ENCODE measurements around the gene SPTBN1.

The SPTBN1 gene

GRCh38 chr2:54549917-54550518, 93.9 kb downstream of the SPTBN1 start:
- H3K4me3 ChIP-seq (ENCODE audit: low read depth, low read length): no peak overlapping the region

GRCh38 chr2:54550547-54550946, 94.4 kb downstream of the SPTBN1 start:
- no peak overlapping the region for H3K4me3 ChIP-seq (ENCODE audit: low read depth, low read length)

- H3K4me3 ChIP-seq (ENCODE audit: low read depth, low read length): no peak overlapping the region
Observed at GRCh38 chr2:54551123-54551756, 95.1 kb downstream of the SPTBN1 start.

- H3K4me3 ChIP-seq (ENCODE audit: low read depth, low read length): no peak overlapping the region
Observed at GRCh38 chr2:54553075-54553474, 96.9 kb downstream of the SPTBN1 start.

GRCh38 chr2:54553775-54554174, 97.6 kb downstream of the SPTBN1 start:
- no peak overlapping the region for H3K4me3 ChIP-seq (ENCODE audit: low read depth, low read length)

- H3K4me3 ChIP-seq (ENCODE audit: low read depth, low read length): no peak overlapping the region
Observed at GRCh38 chr2:54555318-54555837, 99.3 kb downstream of the SPTBN1 start.

GRCh38 chr2:54556621-54557121, 100.5 kb downstream of the SPTBN1 start:
- no peak overlapping the region for H3K4me3 ChIP-seq (ENCODE audit: low read depth, low read length)

GRCh38 chr2:54557211-54557600, 101.1 kb downstream of the SPTBN1 start:
- peak overlapping the region; percentile 54 for H3K4me3 ChIP-seq (ENCODE audit: low read depth, low read length)

- H3K4me3 ChIP-seq (ENCODE audit: low read depth, low read length): peak overlapping the region; percentile 54
Observed at GRCh38 chr2:54557601-54558187, 101.6 kb downstream of the SPTBN1 start.

- H3K4me3 ChIP-seq (ENCODE audit: low read depth, low read length): peak overlapping the region; percentile 54
Observed at GRCh38 chr2:54558188-54559005, 102.3 kb downstream of the SPTBN1 start.

GRCh38 chr2:54559006-54559445, 102.9 kb downstream of the SPTBN1 start:
- peak overlapping the region; percentile 54 for H3K4me3 ChIP-seq (ENCODE audit: low read depth, low read length)

- peak overlapping the region; percentile 54 for H3K4me3 ChIP-seq (ENCODE audit: low read depth, low read length)
Observed at GRCh38 chr2:54559593-54560145, 103.5 kb downstream of the SPTBN1 start.

- peak overlapping the region; percentile 54 for H3K4me3 ChIP-seq (ENCODE audit: low read depth, low read length)
Observed at GRCh38 chr2:54560146-54560881, 104.2 kb downstream of the SPTBN1 start.

- H3K4me3 ChIP-seq (ENCODE audit: low read depth, low read length): no peak overlapping the region
Observed at GRCh38 chr2:54561010-54561409, 104.9 kb downstream of the SPTBN1 start.

GRCh38 chr2:54564439-54564838, 108.3 kb downstream of the SPTBN1 start:
- no peak overlapping the region for H3K4me3 ChIP-seq (ENCODE audit: low read depth, low read length)

GRCh38 chr2:54565551-54565950, 109.4 kb downstream of the SPTBN1 start:
- no peak overlapping the region for H3K4me3 ChIP-seq (ENCODE audit: low read depth, low read length)

GRCh38 chr2:54566896-54567295, 110.8 kb downstream of the SPTBN1 start:
- no peak overlapping the region for H3K4me3 ChIP-seq (ENCODE audit: low read depth, low read length)

GRCh38 chr2:54568876-54569321, 112.8 kb downstream of the SPTBN1 start:
- no peak overlapping the region for H3K4me3 ChIP-seq (ENCODE audit: low read depth, low read length)

- H3K4me3 ChIP-seq (ENCODE audit: low read depth, low read length): no peak overlapping the region
Observed at GRCh38 chr2:54569745-54570301, 113.7 kb downstream of the SPTBN1 start.
